ENCODE measurements around the gene CTH. TPM values are rescaled to one million over a fixed set of nuclear protein-coding genes. Genes with fewer than 3 reads are reported as not detected.

Gene CTH
- total RNA-seq, 1 experiment from 2014 or later, result 15.9 TPM

GRCh38 chr1:70483342-70483741, 72.3 kb downstream of the CTH start:
- no TSS peak for BruUV-seq (replicated peaks)
- CTCF ChIA-PET, result no interaction called here
- Mint-ChIP-seq H3K4me1 (ENCODE audit: low read depth, unreplicated experiment) (no peaks in the 10 kb centered on the region), H3K4me3 (ENCODE audit: low read depth, unreplicated experiment) (no peak overlapping the region), H3K27me3 (ENCODE audit: unreplicated experiment) (no peaks in the 10 kb centered on the region), H3K27ac (ENCODE audit: unreplicated experiment) (no peak overlapping the region), H3K36me3 (ENCODE audit: insufficient read depth, unreplicated experiment) (no peaks in the 10 kb centered on the region), H3K9me3 (ENCODE audit: low read depth, unreplicated experiment) (no peaks in the 10 kb centered on the region)
- DNase-seq, result no peak
- intact Hi-C loops (cut with micrococcal nuclease; ENCODE audit: unreplicated experiment), result no loop called here
- TF ChIP-seq CTCF (IDR thresholded peaks at IDR 0.05; ENCODE audit: unreplicated experiment), result no peak

GRCh38 chr1:70485624-70486023, 74.6 kb downstream of the CTH start:
- CTCF ChIA-PET, result no interaction called here
- DNase-seq, result no peak
- H3K36me3 Mint-ChIP-seq (ENCODE audit: insufficient read depth, unreplicated experiment), result no peaks in the 10 kb centered on the region
- H3K27ac Mint-ChIP-seq (ENCODE audit: unreplicated experiment), result no peak overlapping the region
- BruUV-seq (replicated peaks), result no TSS peak
- TF ChIP-seq CTCF (IDR thresholded peaks at IDR 0.05; ENCODE audit: unreplicated experiment), result no peak
- H3K4me3 Mint-ChIP-seq (ENCODE audit: low read depth, unreplicated experiment), result no peak overlapping the region
- no peaks in the 10 kb centered on the region for H3K27me3 Mint-ChIP-seq (ENCODE audit: unreplicated experiment)
- no peaks in the 10 kb centered on the region for H3K4me1 Mint-ChIP-seq (ENCODE audit: low read depth, unreplicated experiment)
- intact Hi-C loops (cut with micrococcal nuclease; ENCODE audit: unreplicated experiment), result loop anchor here (5.0 kb wide), 1 partner anchor 48 kb away; no protein-coding TSS in a partner anchor
- no peaks in the 10 kb centered on the region for H3K9me3 Mint-ChIP-seq (ENCODE audit: low read depth, unreplicated experiment)

GRCh38 chr1:70486676-70487458, 75.8 kb downstream of the CTH start:
- Mint-ChIP-seq H3K9me3 (ENCODE audit: low read depth, unreplicated experiment) (no peaks in the 10 kb centered on the region), H3K36me3 (ENCODE audit: insufficient read depth, unreplicated experiment) (no peaks in the 10 kb centered on the region), H3K4me3 (ENCODE audit: low read depth, unreplicated experiment) (no peak overlapping the region), H3K4me1 (ENCODE audit: low read depth, unreplicated experiment) (no peaks in the 10 kb centered on the region), H3K27ac (ENCODE audit: unreplicated experiment) (no peak overlapping the region), H3K27me3 (ENCODE audit: unreplicated experiment) (no peaks in the 10 kb centered on the region)
- no peak for TF ChIP-seq CTCF (IDR thresholded peaks at IDR 0.05; ENCODE audit: unreplicated experiment)
- BruUV-seq (replicated peaks), result no TSS peak
- intact Hi-C loops (cut with micrococcal nuclease; ENCODE audit: unreplicated experiment), result loop anchor here (5.0 kb wide), 1 partner anchor 50 kb away; no protein-coding TSS in a partner anchor
- DNase-seq, result no peak
- CTCF ChIA-PET, result interaction anchor here (0.6 kb wide), 2 partner anchors 135 to 699 kb away, joined by 3 read pairs; no protein-coding TSS in a partner anchor

- DNase-seq, result no peak
- no peak for TF ChIP-seq CTCF (IDR thresholded peaks at IDR 0.05; ENCODE audit: unreplicated experiment)
- Mint-ChIP-seq H3K27me3 (ENCODE audit: unreplicated experiment) (no peaks in the 10 kb centered on the region), H3K27ac (ENCODE audit: unreplicated experiment) (no peak overlapping the region), H3K4me3 (ENCODE audit: low read depth, unreplicated experiment) (no peak overlapping the region), H3K36me3 (ENCODE audit: insufficient read depth, unreplicated experiment) (no peaks in the 10 kb centered on the region), H3K4me1 (ENCODE audit: low read depth, unreplicated experiment) (no peaks in the 10 kb centered on the region), H3K9me3 (ENCODE audit: low read depth, unreplicated experiment) (no peaks in the 10 kb centered on the region)
- CTCF ChIA-PET, result interaction anchor here (0.6 kb wide), 1 partner anchor 136 kb away, joined by 3 read pairs; no protein-coding TSS in a partner anchor
- intact Hi-C loops (cut with micrococcal nuclease; ENCODE audit: unreplicated experiment), result loop anchor here (5.0 kb wide), 1 partner anchor 50 kb away; no protein-coding TSS in a partner anchor
- no TSS peak for BruUV-seq (replicated peaks)
Measured at GRCh38 chr1:70487459-70487815, 76.4 kb downstream of the CTH start.

Measured in Calu3 (cell line).